IMR-90 (cell line): ENCODE measurements around the gene SNRPE.

ENCODE experiments used
- CEBPB ChIP-seq: IDR thresholded peaks from 2 replicates; pipeline ENCODE4 v1.6.1; 2012; ENCODE audit warnings: low read depth, low read length, improper control_type of control experiment
- MAFK ChIP-seq: IDR thresholded peaks from 2 replicates; pipeline ENCODE4 v1.6.1; 2012; ENCODE audit warnings: low read depth, low read length, improper control_type of control experiment
- MXI1 ChIP-seq: IDR thresholded peaks from 2 replicates; pipeline ENCODE4 v1.6.1; 2012; ENCODE audit warnings: low read depth, mild to moderate bottlenecking, low read length, moderate library complexity, borderline replicate concordance
- POLR2A ChIP-seq: IDR thresholded peaks from 2 replicates; pipeline ENCODE4 v1.6.1; 2012; ENCODE audit warnings: mild to moderate bottlenecking, low read depth, low read length
- RAD21 ChIP-seq: IDR thresholded peaks from 2 replicates; pipeline ENCODE4 v1.6.1; 2012; ENCODE audit warnings: low read length, improper control_type of control experiment
- RFX5 ChIP-seq: IDR thresholded peaks from 2 replicates; pipeline ENCODE4 v1.8.0; 2012; ENCODE audit warnings: low read depth, mild to moderate bottlenecking, low read length, moderate library complexity
- SMC3 ChIP-seq: fragments of 150-350 bp; IDR thresholded peaks from 2 replicates; pipeline ENCODE4 v1.6.1; 2016; ENCODE audit warnings: low read depth, mild to moderate bottlenecking, antibody characterized with exemption, low read length, moderate library complexity
- TF ChIP-seq, protein P1 (sequence below): conservative IDR thresholded peaks from 2 replicates; pipeline ENCODE4 v1.5.1; 2012; ENCODE audit warnings: mild to moderate bottlenecking, low read depth, low read length, improper control_type of control experiment
- TF ChIP-seq, protein P2 (sequence below): fragments of 150-350 bp; IDR thresholded peaks from 2 replicates; pipeline ENCODE4 v1.6.1; 2017; ENCODE audit warnings: mild to moderate bottlenecking, antibody characterized with exemption, low read length, low read depth

DNA sequence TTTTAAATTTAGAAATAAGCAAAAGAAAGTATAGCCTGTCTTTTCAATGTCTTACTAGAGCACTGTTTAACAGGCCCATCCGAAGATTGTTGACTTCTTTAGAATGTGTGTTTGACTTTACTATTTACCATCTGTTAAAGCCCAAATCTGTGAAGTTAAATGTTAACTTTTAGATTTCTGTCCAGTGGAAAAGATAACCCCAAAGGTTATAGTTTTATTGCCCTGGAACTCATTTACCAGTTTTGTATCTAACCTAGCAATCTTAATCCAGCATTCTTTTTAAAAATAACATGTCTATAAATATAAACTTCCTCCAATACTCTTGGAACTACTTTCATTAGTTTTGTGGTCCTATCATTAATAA is 37.9 kb downstream of the SNRPE start:
- TF ChIP-seq SMC3 (no peak), MXI1 (no peak), POLR2A (no peak), CEBPB (no peak), MAFK (no peak), RAD21 (no peak), RFX5 (no peak)
- TF ChIP-seq, protein P1, sequence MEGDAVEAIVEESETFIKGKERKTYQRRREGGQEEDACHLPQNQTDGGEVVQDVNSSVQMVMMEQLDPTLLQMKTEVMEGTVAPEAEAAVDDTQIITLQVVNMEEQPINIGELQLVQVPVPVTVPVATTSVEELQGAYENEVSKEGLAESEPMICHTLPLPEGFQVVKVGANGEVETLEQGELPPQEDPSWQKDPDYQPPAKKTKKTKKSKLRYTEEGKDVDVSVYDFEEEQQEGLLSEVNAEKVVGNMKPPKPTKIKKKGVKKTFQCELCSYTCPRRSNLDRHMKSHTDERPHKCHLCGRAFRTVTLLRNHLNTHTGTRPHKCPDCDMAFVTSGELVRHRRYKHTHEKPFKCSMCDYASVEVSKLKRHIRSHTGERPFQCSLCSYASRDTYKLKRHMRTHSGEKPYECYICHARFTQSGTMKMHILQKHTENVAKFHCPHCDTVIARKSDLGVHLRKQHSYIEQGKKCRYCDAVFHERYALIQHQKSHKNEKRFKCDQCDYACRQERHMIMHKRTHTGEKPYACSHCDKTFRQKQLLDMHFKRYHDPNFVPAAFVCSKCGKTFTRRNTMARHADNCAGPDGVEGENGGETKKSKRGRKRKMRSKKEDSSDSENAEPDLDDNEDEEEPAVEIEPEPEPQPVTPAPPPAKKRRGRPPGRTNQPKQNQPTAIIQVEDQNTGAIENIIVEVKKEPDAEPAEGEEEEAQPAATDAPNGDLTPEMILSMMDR: no peak
- TF ChIP-seq, protein P2, sequence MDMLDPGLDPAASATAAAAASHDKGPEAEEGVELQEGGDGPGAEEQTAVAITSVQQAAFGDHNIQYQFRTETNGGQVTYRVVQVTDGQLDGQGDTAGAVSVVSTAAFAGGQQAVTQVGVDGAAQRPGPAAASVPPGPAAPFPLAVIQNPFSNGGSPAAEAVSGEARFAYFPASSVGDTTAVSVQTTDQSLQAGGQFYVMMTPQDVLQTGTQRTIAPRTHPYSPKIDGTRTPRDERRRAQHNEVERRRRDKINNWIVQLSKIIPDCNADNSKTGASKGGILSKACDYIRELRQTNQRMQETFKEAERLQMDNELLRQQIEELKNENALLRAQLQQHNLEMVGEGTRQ: no peak
